Iris pigment epithelial cell (primary cell): ENCODE results near the gene SALL3.

Source experiments
- DNase-seq: peaks from one replicate; pipeline ENCODE4 v3.0.0-alpha.2; 2011; ENCODE audit warnings: low read depth

Gene SALL3

GRCh38 chr18:79006106-79006795 lies 26.6 kb downstream of the SALL3 start:
- no peak for DNase-seq

DNA sequence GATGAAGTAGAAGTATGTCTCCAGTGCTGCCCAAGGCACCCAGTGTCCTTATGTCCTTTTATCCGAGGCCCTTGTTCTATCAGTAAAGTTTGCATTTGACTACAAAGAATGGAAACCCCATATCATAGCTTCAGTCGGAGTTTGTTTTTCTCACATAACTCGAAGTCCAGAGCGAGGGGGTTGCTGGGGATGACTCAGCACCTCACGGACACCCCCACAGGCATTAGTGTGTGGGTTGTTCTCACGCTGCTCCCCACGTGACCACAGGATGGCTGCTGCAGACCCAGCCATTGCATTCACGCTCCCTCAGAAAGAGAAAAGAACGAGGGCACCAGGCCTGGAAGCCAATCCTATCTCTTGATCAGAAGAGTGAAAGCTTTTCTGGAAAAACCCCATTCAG lies 27.8 kb downstream of the SALL3 start:
- no peak for DNase-seq

DNA sequence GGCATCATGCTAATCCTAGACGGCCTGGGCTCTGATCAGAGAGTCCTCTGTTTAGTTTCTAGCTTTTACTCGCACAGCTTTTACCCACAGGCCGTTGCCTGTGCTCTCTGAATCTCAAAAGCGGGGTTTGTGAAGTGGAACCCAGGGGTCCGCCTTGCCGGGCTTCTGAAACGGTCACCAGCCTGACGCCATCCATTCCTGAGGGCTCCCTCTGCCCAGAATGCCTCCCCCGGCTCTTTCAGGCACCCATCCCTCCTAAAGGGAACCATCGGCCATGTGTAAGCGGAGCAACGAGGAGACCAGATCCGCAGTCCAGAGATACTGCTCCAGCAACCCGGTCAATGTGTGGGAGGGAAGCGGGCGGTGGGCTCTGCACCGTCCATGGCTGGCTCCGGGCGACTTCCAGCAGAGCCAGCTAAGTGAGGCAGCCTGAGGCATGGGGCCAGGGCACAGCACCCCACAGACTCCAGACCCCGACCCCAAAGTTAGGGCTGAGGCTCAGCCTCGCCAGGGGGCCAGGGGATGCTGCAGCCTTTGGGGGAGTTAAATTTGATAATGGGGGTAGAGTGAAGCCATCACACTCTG lies 28.8 kb downstream of the SALL3 start:
- no peak for DNase-seq

- DNase-seq: no peak
These were observed 31.2 kb downstream of the SALL3 start for GRCh38 chr18:79010802-79011201.

- no peak for DNase-seq
These were observed 31.8 kb downstream of the SALL3 start for GRCh38 chr18:79011300-79011870.

DNA sequence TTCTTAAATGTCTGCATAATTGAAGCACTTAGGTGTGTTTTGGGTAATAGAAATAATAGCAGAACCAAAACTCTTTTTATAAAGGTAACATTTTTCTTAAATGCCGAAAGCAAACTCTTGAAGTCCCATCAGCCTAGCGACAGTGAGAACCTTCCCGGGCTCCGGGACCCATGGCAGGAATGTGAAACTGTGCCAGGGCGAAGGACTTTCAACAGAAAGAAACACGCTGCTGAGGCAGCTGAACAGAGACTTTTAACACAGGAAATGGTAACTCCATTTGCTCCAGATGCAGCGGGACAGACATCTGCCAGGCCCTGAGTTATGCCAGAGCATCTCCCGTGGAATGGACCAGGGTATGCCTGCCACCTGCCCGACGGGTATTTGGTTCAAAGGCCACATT lies 34.3 kb downstream of the SALL3 start:
- no peak for DNase-seq

DNA sequence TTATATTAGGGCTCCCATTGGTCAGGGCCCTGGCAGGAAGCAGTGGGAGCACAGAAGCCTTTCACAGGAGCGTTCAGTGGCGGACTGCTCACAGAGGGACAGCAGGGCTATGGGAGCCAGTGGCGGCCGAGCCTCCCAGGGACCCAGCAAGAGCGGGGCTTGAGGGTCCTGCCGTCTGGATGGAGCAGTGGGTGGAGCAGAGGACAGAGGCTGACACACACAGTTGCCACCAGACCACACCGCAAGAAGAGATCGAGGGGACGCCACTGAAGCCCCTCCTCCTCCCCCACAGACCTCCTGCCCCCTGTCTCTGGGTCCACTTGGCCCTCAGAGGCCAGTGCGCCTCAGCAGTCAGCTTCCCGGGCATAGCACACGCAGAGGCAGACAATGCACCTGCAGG lies 39.3 kb downstream of the SALL3 start:
- no peak for DNase-seq

DNA sequence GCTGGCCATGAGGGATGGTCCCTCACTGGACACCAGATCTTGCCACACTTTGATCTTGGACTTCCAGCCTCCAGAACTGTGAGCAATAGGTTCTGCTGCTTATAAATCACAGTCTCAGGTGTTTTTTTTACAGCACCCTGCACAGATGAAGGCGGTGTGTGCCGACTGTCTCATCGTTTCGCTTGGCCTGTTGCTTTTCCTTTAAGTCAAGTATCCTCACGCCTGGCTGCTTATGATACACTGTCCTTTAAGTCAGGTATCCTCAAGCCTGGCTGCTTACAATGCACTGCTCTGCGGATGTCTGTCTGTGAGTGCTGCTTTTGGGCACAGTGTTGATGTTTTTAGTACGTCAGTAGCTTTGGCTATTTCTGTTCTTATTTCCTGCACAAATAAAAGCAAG lies 40.3 kb downstream of the SALL3 start:
- DNase-seq: no peak

DNA sequence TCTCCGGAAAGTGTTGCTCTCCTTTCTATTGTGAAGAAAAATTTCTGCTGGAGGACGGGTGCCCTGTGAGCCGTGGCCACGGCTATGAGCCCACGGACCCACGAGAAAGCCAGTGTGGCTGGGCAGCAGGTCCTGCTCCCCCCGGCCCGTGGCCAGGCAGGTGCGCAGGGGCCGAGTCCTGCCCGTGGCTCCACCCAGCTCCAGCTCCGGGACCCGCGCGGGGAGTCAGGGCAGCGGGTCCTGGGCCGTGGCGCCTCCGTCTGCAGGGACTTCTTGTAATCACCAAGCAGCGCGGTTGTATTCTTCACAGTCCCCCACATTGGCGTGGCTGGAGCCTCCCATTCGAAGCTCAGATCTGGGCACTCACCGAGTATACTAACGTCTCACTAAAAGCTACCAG lies 43.0 kb downstream of the SALL3 start:
- no peak for DNase-seq

- no peak for DNase-seq
These were observed 46.9 kb downstream of the SALL3 start for GRCh38 chr18:79026491-79026890.

DNA sequence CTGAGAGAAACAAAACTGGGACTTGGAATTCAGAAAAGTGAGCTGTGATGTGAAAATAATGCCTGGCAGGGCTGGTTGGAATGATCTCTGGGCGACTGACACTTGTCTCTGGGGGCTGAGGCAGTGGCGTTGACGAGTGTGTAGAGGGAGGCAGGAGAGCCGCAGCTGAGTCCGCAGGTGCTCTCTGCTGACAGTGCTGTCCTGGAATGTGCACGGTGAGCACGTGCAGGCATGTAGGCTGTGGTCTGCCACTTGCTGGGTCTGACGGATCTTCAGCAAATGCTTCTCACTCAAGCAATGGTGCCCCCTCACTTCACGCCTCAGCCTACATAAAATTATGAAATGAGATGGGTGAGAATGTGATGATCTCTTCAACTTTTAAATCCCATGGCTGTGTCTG lies 51.1 kb downstream of the SALL3 start:
- no peak for DNase-seq

DNA sequence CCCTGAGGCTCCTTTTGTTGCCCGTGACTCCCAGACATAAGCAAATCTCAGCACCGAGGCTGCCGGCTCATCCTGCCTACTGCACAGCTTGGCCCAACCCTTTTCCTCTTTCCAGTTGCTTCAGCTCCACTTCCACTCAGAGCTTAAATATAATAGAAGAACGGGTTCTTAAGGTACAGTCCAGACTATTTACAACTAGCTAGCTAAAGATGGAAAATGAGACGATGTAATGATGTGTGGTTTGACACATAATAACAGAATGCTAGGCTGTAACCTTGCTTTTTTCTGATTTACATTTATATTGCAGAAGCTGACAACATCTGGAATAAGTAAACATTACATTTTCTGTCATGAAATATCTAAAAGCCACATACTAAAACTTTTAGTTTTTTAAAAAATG lies 62.7 kb downstream of the SALL3 start:
- DNase-seq: no peak

GRCh38 chr18:79043288-79043687 lies 63.7 kb downstream of the SALL3 start:
- no peak for DNase-seq

GRCh38 chr18:79046522-79046921 lies 66.9 kb downstream of the SALL3 start:
- DNase-seq: no peak

DNA sequence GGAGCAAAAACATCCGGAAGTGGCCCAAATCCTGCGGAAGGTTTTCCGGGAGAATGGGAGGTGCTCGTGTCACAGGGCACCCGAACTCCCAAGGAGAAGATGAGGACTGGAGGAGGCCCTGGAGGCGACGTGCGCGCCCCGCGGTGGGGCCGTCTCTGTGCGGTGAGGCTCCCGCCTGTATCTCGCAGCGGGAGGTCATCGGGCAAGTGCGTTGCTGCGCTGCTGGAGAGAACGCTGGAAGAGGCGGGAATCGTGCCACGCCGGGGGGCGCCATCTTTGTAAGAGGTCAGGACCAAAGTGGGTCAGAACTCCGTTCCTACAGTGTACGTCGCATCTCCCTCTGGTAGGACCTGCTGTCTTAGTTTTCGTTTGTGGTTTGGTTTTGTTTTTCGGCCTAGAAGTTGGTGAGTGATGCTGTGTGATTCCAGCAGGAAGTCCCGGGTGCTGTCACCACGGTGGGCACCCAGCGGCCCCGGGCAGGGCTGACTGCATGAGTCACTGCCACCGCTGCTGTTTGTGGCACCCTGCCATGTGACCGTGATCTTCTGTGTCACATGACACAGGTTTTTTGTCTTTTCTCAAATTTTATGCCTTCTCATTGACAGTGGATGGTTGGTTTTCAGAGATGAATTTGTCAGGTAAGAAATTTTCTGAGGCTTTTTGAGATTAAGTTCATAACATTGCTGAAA lies 68.1 kb downstream of the SALL3 start:
- no peak for DNase-seq

- no peak for DNase-seq
These were observed 68.6 kb downstream of the SALL3 start for GRCh38 chr18:79048245-79048632.

DNA sequence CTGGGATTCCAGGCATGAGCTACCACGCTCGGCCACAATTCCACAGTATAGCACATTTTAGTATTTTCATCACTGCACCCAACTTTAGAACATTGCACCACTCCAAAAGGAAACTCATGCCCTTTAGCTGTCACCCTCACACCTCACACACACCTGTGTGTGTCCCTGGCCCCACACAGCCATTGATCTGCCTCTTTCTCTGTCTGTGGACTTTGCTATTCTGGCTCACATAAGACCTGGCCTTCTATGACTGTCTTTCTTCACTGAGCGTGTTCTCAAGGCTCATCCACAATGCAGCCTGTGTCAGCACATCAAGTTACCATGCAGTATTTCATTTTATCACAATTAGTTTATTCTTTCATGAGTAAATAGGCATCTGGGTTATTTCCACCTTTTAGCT lies 69.9 kb downstream of the SALL3 start:
- DNase-seq: no peak
